GM21786 (cell line): ENCODE results near the gene BPIFA1.

Experiments
- ATAC-seq: cut with Tn5 transposase; IDR thresholded peaks from one replicate; pipeline ENCODE4 v1.9.1; 2021; ENCODE audit not compliant: unreplicated experiment

BPIFA1 gene

DNA sequence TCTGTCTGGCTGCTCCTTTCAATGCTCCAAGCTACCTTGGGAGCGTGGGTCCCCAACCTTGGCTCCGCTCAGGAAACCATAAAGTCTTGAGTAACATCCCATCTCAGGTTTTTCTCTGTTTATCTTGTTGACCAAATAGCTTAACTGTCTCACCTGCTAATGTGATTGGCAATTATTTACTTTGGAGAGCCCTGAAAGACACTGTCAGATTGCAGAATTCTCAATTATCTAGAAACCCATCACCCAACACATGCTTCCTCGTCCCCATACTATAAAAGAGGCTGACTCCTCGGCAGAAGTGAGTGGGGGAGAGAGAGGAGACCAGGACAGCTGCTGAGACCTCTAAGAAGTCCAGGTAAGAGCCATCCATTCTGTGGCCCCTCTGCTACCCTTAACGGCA, at the start of gene BPIFA1:
Gene BPIFA1, plus strand, starts transcription at position 301 of the 400 bp plus-strand sequence. CDS start 1,716 bp downstream, outside the sequence.
- ATAC-seq, result no peak

- ATAC-seq, result no peak
Measured at GRCh38 chr20:33187491-33187890, 48.3 kb upstream of the BPIFA1 start.

DNA sequence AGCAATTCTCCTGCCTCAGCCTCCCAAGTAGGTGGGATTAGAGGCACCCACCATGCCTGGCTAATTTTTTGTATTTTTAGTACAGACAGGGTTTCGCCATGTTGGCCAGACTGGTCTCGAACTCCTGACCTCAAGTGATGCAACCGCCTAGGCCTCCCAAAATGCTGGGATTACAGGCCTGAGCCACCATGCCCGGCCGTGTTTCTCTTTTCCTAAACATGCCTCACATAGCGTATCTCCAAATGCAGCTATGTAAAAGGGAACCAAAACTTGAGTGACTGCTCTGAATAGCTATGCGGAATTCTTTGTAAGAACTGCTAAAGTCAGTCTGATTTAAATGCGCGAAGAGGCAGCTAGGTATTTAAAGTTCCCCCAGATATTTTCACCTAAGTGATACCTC, 47.4 kb upstream of the BPIFA1 start:
- ATAC-seq, result no peak

- no peak for ATAC-seq
Measured at GRCh38 chr20:33191484-33191883, 44.3 kb upstream of the BPIFA1 start.

GRCh38 chr20:33191955-33192354, 43.8 kb upstream of the BPIFA1 start:
- no peak for ATAC-seq

- no peak for ATAC-seq
Measured at GRCh38 chr20:33192912-33193501, 42.8 kb upstream of the BPIFA1 start.

GRCh38 chr20:33199026-33199425, 36.8 kb upstream of the BPIFA1 start:
- ATAC-seq, result no peak

DNA sequence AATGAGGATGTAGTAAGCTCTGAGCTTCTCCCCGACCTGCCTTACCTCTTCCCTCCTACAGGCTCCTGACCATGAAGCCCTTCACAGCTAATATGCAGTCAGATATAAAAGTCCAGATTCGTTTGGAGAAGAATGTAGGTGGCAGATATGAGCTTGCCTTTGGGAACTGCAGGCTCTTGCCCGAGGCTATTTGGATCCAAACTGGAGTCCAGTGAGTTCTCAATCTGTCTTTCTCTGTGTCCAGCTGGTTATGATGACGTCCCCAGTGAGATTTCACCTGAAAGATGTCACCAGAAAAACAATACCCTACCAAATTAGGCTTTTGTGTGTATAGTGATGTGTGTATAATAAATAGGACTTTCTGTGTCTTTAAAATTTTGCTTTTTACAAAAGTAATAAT, 33.3 kb upstream of the BPIFA1 start:
- no peak for ATAC-seq

- no peak for ATAC-seq
Measured at GRCh38 chr20:33203444-33203843, 32.4 kb upstream of the BPIFA1 start.

- ATAC-seq, result no peak
Measured at GRCh38 chr20:33209789-33210188, 26.0 kb upstream of the BPIFA1 start.

DNA sequence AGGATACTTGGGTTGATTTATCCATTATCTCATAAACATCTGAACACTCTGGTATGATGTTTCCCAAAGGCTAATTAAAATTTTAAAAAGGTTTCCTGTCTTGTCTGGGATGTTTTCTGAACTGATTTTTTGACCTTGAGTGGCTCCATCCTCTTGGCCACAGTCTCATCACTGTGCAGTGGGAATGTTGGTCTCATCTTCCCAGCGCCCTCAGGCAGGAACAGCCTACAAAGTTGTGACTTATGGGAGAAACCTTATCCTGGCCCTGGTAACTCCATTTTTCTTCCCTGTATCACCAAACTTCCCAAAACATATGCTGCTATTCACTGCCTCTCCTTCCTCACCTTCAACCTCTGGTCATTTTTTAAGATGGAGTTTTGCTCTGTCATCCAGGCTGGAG, 25.4 kb upstream of the BPIFA1 start:
- no peak for ATAC-seq

GRCh38 chr20:33211817-33212424, 23.9 kb upstream of the BPIFA1 start:
- ATAC-seq, result no peak

DNA sequence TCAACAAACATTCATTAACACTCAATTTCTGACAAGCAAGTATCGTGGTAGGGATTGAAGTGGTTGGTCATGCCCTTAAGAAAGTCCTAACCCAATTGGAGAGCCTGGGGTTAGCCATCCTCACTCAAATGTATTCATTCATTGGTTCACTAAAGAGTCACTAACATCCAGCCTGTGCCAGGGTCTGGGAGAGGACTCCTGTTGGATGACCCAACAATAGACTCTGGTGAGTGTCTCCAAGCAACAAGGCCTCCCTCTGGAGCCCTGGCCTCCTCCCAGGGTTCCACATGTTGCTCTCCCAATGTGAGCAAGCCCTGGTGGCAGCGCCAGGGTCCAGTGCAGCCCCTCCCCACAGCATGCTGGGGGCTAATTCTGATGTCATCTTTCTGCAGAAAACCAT, 18.7 kb upstream of the BPIFA1 start, which contains the start of gene BPIFA3:
Gene BPIFA3, plus strand, starts transcription at position 301 of the 400 bp plus-strand sequence. CDS start 185 bp downstream, outside the sequence.
- no peak for ATAC-seq

- no peak for ATAC-seq
Measured at GRCh38 chr20:33224399-33224798, 11.4 kb upstream of the BPIFA1 start.

DNA sequence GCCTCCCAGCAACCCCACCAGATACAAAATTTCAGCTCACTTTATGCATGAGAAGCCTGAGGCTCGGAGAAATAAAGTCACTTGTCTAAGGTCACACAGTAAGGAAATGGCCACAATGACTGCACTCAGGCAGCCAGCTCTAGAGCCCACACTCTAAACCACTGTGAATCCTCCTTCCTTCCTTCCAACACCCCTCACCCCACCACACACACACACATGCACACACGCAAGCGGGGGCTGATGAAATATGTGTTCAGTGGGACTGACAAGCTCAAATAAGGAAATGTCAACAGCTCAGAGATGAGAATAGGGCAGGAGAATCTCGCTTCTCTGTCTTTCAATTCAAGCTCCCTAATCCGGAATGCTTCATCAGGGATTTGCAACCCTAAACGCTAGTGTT, 6.0 kb upstream of the BPIFA1 start:
- ATAC-seq, result no peak

DNA sequence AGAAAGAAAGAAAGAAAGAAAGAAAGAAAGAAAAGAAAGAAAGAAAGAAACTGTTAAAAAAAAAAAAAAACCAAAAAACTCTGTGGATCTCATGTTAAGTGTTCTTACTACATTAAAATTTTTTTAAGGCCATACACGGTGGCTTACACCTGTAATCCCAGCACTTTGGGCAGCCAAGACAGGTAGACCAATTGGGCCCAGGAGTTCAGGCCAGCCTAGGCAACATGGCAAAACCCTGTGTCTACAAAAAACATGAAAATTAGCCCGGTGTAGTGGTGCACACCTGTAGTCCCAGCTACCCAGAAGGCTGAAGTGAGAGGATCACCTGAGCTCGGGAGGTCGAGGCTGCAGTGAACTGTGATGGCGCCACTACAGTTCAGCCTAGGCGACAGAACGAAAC, 4.6 kb upstream of the BPIFA1 start:
- ATAC-seq, result no peak

DNA sequence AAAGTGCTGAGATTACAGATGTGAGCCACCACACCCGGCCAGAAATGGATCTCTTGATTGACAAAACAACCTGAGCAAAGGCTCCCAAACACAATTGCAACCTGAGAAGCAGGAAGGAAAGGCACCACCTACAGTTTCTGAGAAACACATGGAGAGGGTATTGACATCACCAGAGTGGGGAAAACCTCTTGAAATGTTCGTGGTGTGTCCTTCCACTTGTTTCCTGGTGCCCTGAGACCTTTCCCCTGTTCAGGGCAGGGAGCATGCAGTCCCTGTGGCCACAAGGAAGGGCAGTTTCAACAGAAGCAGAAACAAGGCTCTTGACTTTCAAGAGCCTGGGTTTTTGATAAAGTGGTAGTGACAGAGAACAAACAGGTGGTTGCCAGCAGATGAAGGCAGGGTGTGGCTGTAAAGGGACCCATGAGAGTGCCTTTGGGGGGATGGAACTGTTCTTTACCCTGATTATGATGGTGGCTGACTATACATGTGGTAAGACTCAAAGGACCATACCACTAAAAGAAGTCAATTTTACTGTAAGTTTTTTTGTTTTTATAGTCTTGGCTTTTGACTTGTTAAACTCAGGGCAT, 3.2 kb upstream of the BPIFA1 start:
- no peak for ATAC-seq

GRCh38 chr20:33233129-33233774, 2.5 kb upstream of the BPIFA1 start:
- ATAC-seq, result no peak

GRCh38 chr20:33234050-33234449, 1.7 kb upstream of the BPIFA1 start:
- no peak for ATAC-seq

DNA sequence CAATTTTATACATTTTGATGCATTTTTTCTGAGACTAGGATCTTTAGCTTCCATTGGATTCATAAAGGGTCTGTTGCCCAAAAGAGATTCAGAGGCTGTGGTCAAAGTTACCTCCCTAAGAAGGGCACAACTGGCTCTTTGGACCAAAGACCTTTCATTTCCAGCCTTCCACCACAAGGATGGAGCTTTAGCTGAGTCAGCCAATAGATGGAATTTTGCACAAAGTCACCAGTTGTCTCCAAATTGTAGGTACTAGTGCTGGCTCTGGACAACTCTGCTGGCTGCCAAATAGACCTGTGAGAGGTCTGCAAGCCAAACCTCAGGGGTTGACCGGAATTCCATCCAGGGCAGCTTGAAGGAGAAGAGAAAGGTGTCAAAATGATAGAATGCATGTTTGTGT, 555 bp downstream of the BPIFA1 start:
- ATAC-seq, result no peak

DNA sequence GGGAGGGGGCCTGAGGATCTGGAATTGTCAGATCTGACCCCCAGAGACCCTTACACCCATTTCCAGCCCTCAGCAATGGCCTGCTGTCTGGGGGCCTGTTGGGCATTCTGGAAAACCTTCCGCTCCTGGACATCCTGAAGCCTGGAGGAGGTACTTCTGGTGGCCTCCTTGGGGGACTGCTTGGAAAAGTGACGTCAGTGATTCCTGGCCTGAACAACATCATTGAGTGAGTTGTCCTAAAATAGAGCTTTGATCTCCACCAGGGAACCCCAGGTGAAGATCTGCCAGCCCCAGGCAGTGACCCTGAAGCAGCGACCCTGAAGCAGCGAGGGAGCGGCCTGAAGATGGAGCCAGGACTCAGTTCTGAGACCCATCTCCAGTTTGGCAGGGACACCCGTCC, 2.2 kb downstream of the BPIFA1 start:
- ATAC-seq, result no peak

DNA sequence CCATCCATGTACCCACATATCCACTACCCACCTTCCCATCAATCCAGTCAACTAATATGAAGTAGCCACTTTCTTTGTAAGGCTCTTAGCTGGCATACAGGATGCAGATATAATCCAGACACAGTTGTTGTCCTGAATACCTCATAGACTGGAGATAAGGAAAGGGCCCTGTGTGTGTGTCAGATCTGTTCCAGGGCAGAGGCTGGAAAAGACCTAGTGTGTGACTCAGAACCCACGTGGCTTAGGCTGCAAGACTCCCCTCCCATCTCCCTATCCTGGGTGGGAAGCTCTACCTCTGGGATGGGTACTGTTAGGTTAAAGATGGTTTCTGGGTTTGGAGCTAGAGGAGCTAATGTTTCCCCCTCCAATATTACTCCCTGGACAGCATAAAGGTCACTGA, 3.6 kb downstream of the BPIFA1 start:
- no peak for ATAC-seq
